OCI-LY7 (cell line): ENCODE results near the gene KCNQ1. TPM values are rescaled to one million over a fixed set of nuclear protein-coding genes. Genes with fewer than 3 reads are reported as not detected.

ENCODE experiments used
- BruUV-seq: library from RNA; stranded (reverse); fragments of 400-500 nt; replicated peaks from 2 replicates; lab custom pipeline; 2021; lab: Mats Ljungman, UMichigan
- CTCF ChIA-PET: fragments of 300-600 bp; sonication (Branson Sonifier 250); formaldehyde crosslinking; loops from one replicate; lab custom pipeline; 2022; ENCODE audit warnings: antibody characterized with exemption; ENCODE audit not compliant: unreplicated experiment; lab: Charles Lee
- POLR2A ChIA-PET: fragments of 300-600 bp; sonication (Branson Sonifier 250); formaldehyde crosslinking; loops from one replicate; lab custom pipeline; 2022; ENCODE audit warnings: antibody characterized with exemption; lab: Charles Lee
- DNase-seq: peaks from one replicate; pipeline ENCODE4 v3.0.0-alpha.2; 2015; ENCODE audit warnings: low spot score
- H2AFZ ChIP-seq: fragments of 200-600 bp; sonication (generic), shearing (Covaris generic); 2 replicates; pipeline ENCODE4 v1.6.1; 2014; ENCODE audit warnings: mild to moderate bottlenecking, antibody characterized with exemption, low read length, moderate library complexity
- H3K27ac ChIP-seq: fragments of 200-600 bp; sonication (generic); 2 replicates; pipeline ENCODE4 v1.5.1; 2014; ENCODE audit warnings: mixed run types, low read depth, mild to moderate bottlenecking, moderate library complexity, low read length, inconsistent platforms; ENCODE audit not compliant: poor library complexity, severe bottlenecking
- H3K36me3 ChIP-seq: fragments of 200-600 bp; sonication (generic); 2 replicates; pipeline ENCODE4 v1.6.1; 2014; ENCODE audit warnings: mild to moderate bottlenecking, antibody characterized with exemption, low read length, moderate library complexity, mixed read lengths; ENCODE audit not compliant: insufficient read depth
- H3K4me1 ChIP-seq: fragments of 200-600 bp; sonication (generic); 2 replicates; pipeline ENCODE4 v1.5.1; 2014; ENCODE audit warnings: mild to moderate bottlenecking, low read length; ENCODE audit not compliant: insufficient read depth, poor library complexity, severe bottlenecking
- H3K4me2 ChIP-seq: fragments of 200-600 bp; sonication (generic); 2 replicates; pipeline ENCODE4 v1.6.1; 2014; ENCODE audit warnings: mild to moderate bottlenecking, low read length
- H3K4me3 ChIP-seq: fragments of 200-600 bp; sonication (generic); 2 replicates; pipeline ENCODE4 v1.5.1; 2014; ENCODE audit warnings: mild to moderate bottlenecking, low read depth, low read length; ENCODE audit not compliant: poor library complexity, severe bottlenecking
- H3K79me2 ChIP-seq: fragments of 200-600 bp; sonication (generic); 2 replicates; pipeline ENCODE4 v1.6.1; 2016; ENCODE audit warnings: low read depth, mild to moderate bottlenecking, low read length, moderate library complexity, mixed read lengths; ENCODE audit not compliant: insufficient read depth
- H3K9me2 ChIP-seq: fragments of 200-600 bp; sonication (generic); 2 replicates; pipeline ENCODE4 v1.6.1; 2016; ENCODE audit warnings: mild to moderate bottlenecking, low read length, mixed read lengths; ENCODE audit not compliant: insufficient read depth
- H3K9me3 ChIP-seq: fragments of 200-600 bp; sonication (generic); 2 replicates; pipeline ENCODE4 v1.6.1; 2014; ENCODE audit warnings: mild to moderate bottlenecking, mixed run types, low read length, mixed read lengths
- H4K20me1 ChIP-seq: fragments of 200-600 bp; sonication (generic); 2 replicates; pipeline ENCODE4 v1.6.1; 2014; ENCODE audit warnings: mild to moderate bottlenecking, antibody characterized with exemption, low read length, moderate library complexity, mixed read lengths; ENCODE audit not compliant: insufficient read depth
- CTCF ChIP-seq: fragments of 200-600 bp; sonication (generic); conservative IDR thresholded peaks from 2 replicates; pipeline ENCODE4 v1.5.1; 2014; ENCODE audit warnings: mild to moderate bottlenecking, antibody characterized with exemption, low read length, moderate library complexity, mixed read lengths
- EZH2phosphoT487 ChIP-seq: fragments of 200-600 bp; sonication (generic); IDR thresholded peaks from 2 replicates; pipeline ENCODE4 v1.6.1; 2018; ENCODE audit warnings: low read depth, borderline replicate concordance, mild to moderate bottlenecking, mixed run types, antibody characterized with exemption, low read length, moderate library complexity, mixed read lengths
- intact Hi-C: fragments of 100-400 bp; cut with micrococcal nuclease; formaldehyde crosslinking; loops from one replicate; pipeline ENCODE4 v1.10.0; 2022; ENCODE audit not compliant: unreplicated experiment
- total RNA-seq, 2 experiments: library from RNA; depleted of rRNA in 1 of 2; stranded (reverse); fragments of >200 nt in 1 of 2; shearing (Covaris generic) in 1 of 2; gene quantifications; 2 replicates each; pipeline ENCODE4 v1.2.3, GENCODE V29; 2014 to 2022

KCNQ1 gene
- total RNA-seq, 2 experiments from 2014 or later: 0.22 to 1.3 TPM

GRCh38 chr11:2531277-2531986 is 86.6 kb downstream of the KCNQ1 start:
- Histone ChIP-seq H3K9me2 (no peaks in the 10 kb centered on the region), H3K4me3 (no peak overlapping the region), H3K9me3 (no peaks in the 10 kb centered on the region), H2AFZ (no peak overlapping the region), H3K79me2 (no peaks in the 10 kb centered on the region), H3K4me1 (peaks cover 14% of the 10 kb centered on the region), H3K27ac (no peak overlapping the region), H4K20me1 (no peaks in the 10 kb centered on the region), H3K4me2 (no peak overlapping the region), H3K36me3 (no peaks in the 10 kb centered on the region)
- BruUV-seq: no TSS peak
- ChIA-PET CTCF (interaction anchor here (0.6 to 1.8 kb wide), 4 partner anchors 153 to 362 kb away, joined by 3 to 5 read pairs (median 4); no protein-coding TSS in a partner anchor), POLR2A (interaction anchor here (0.6 kb wide), 1 partner anchor 71 kb away, joined by 3 read pairs; no protein-coding TSS in a partner anchor)
- peak; percentile 55 for DNase-seq
- TF ChIP-seq EZH2phosphoT487: no peak
- peak; percentile 89 for TF ChIP-seq CTCF
- intact Hi-C loops: loop anchor here (1.0 to 5.0 kb wide), 4 partner anchors 103 to 561 kb away; no protein-coding TSS in a partner anchor

DNA sequence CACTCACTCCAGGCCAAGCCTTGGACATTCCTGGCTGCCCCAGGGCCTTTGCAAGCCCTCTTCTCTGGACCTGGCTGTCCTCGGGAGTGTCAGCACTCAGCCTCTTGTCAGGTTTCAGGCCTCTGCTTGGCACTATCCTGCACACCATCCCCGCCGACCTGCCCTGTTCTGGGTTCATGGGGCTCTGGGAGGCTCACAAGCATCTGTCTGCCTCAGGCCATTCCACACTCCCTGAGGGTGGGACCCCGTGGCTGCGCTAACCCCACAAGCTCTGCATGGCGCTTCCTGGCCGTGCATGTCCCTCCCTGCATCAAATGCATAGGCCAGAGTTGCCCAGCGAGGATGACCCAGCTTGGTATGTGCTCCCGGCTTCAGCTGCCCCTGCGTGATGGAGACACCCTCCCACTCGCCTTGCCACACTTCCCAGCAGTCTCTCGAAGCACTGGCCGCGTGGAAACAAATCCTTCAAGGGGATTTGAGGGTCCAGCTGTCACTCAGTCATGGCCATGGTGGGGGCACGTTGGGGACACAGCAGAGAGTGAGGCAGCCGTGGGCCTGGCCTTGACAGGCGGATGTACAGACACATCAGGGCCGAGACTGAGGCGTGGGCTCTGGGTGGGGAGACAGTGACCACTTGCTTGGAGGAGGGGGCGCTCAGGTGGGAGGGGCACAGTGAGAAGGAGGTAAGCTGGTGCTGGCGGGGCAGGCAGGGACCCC is 87.3 kb downstream of the KCNQ1 start:
- Histone ChIP-seq H3K9me3 (no peaks in the 10 kb centered on the region), H3K4me3 (no peak overlapping the region), H2AFZ (no peak overlapping the region), H3K9me2 (no peaks in the 10 kb centered on the region), H3K36me3 (no peaks in the 10 kb centered on the region), H3K27ac (no peak overlapping the region), H3K4me2 (no peak overlapping the region), H4K20me1 (no peaks in the 10 kb centered on the region), H3K79me2 (no peaks in the 10 kb centered on the region), H3K4me1 (peaks cover 6% of the 10 kb centered on the region)
- no peak for TF ChIP-seq EZH2phosphoT487
- TF ChIP-seq CTCF: no peak
- DNase-seq: no peak
- CTCF ChIA-PET: interaction anchor here (0.6 to 1.8 kb wide), 8 partner anchors 104 to 381 kb away, joined by 3 to 5 read pairs (median 3); no protein-coding TSS in a partner anchor
- intact Hi-C loops: loop anchor here (1.0 to 5.0 kb wide), 6 partner anchors 104 to 560 kb away; no protein-coding TSS in a partner anchor
- POLR2A ChIA-PET: no interaction called here
- no TSS peak for BruUV-seq
